Measurements from ENCODE around the gene DNAJC27.

DNAJC27 gene

DNA sequence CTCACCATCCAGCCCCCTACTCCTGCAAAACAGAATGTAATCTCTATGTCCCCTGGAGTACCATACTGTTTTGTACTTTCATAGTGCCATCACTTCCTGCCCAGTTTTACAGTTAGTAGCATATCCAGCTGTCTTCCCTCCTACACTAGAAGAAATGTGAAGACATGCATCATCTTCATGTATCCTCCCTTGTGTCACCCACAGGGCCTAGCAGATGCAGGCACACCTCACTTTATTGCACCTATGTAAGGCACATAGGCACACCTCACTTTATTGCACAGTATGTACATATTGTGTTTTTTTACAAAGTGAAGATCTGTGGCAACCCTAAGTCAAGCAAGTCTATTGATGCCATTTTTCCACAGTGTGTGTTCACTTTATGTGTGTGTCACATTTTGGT is 12.0 kb downstream of the DNAJC27 start:
- Histone ChIP-seq H2BK5ac (ENCODE audit: low read depth, low read length, poor library complexity) (no peak overlapping the region), H3K79me2 (ENCODE audit: control insufficient read depth, insufficient read depth, low read length, poor library complexity) (no peaks in the 10 kb centered on the region), H3K14ac (ENCODE audit: low read length) (no peak overlapping the region), H3K9me3 (ENCODE audit: insufficient read depth, low read depth, low read length) (no peaks in the 10 kb centered on the region), H3K4me1 (ENCODE audit: control insufficient read depth in 1 of 2, insufficient read depth in 2 of 2, low read length in 2 of 2) (no peaks in the 10 kb centered on the region), H2BK12ac (ENCODE audit: low read length) (no peak overlapping the region), H3K4me3 (ENCODE audit: low read depth, low read length) (no peak overlapping the region), H4K91ac (ENCODE audit: low read depth, low read length) (no peak overlapping the region), H3K79me1 (ENCODE audit: low read length) (no peaks in the 10 kb centered on the region), H3K9ac (ENCODE audit: low read length) (no peak overlapping the region), H3K4ac (ENCODE audit: low read depth, low read length) (no peak overlapping the region), H2AK5ac (ENCODE audit: low read length) (no peak overlapping the region), H4K12ac (ENCODE audit: low read depth, low read length) (no peak overlapping the region), H3K4me2 (ENCODE audit: low read length) (no peak overlapping the region), H3K23ac (ENCODE audit: low read length) (no peak overlapping the region), H3K27ac (ENCODE audit: low read depth, low read length) (no peak overlapping the region), H3K36me3 (ENCODE audit: control insufficient read depth in 1 of 2, insufficient read depth in 2 of 2, low read length in 2 of 2) (peaks cover 4 to 8% of the 10 kb centered on the region in 2 experiments), H2AFZ (ENCODE audit: insufficient read depth, low read length, poor library complexity) (no peak overlapping the region), H3K18ac (ENCODE audit: low read length) (no peak overlapping the region), H2BK120ac (ENCODE audit: insufficient read depth, low read length, poor library complexity) (no peak overlapping the region), H4K8ac (ENCODE audit: low read depth, low read length) (no peak overlapping the region), H3K27me3 (ENCODE audit: insufficient read depth, low read length) (no peaks in the 10 kb centered on the region)
- no peak for DNase-seq

GRCh38 chr2:24958411-24958935 is 13.3 kb downstream of the DNAJC27 start:
- H3K4me3 ChIP-seq (ENCODE audit: low read depth, low read length) = no peak overlapping the region
- H3K9ac ChIP-seq (ENCODE audit: low read length) = no peak overlapping the region
- H2BK12ac ChIP-seq (ENCODE audit: low read length) = no peak overlapping the region
- no peak overlapping the region for H2AFZ ChIP-seq (ENCODE audit: insufficient read depth, low read length, poor library complexity)
- no peaks in the 10 kb centered on the region for H3K4me1 ChIP-seq (ENCODE audit: control insufficient read depth in 1 of 2, insufficient read depth in 2 of 2, low read length in 2 of 2)
- no CpG with 5 or more reads among the region's 3 CpGs for WGBS (ENCODE audit: extremely low coverage, insufficient coverage, insufficient read length)
- H3K14ac ChIP-seq (ENCODE audit: low read length) = no peak overlapping the region
- no peak overlapping the region for H3K4ac ChIP-seq (ENCODE audit: low read depth, low read length)
- DNase-seq = no peak
- no peaks in the 10 kb centered on the region for H3K79me1 ChIP-seq (ENCODE audit: low read length)
- no peak overlapping the region for H2BK5ac ChIP-seq (ENCODE audit: low read depth, low read length, poor library complexity)
- no peak overlapping the region for H4K91ac ChIP-seq (ENCODE audit: low read depth, low read length)
- H2AK5ac ChIP-seq (ENCODE audit: low read length) = no peak overlapping the region
- peaks cover 8 to 11% of the 10 kb centered on the region in 2 experiments for H3K36me3 ChIP-seq (ENCODE audit: control insufficient read depth in 1 of 2, insufficient read depth in 2 of 2, low read length in 2 of 2)
- no peak overlapping the region for H3K27ac ChIP-seq (ENCODE audit: low read depth, low read length)
- no peak overlapping the region for H4K8ac ChIP-seq (ENCODE audit: low read depth, low read length)
- no peak overlapping the region for H3K18ac ChIP-seq (ENCODE audit: low read length)
- no peak overlapping the region for H4K12ac ChIP-seq (ENCODE audit: low read depth, low read length)
- no peaks in the 10 kb centered on the region for H3K9me3 ChIP-seq (ENCODE audit: insufficient read depth, low read depth, low read length)
- no peak overlapping the region for H3K4me2 ChIP-seq (ENCODE audit: low read length)
- no peak overlapping the region for H3K23ac ChIP-seq (ENCODE audit: low read length)
- H2BK120ac ChIP-seq (ENCODE audit: insufficient read depth, low read length, poor library complexity) = no peak overlapping the region
- no peaks in the 10 kb centered on the region for H3K79me2 ChIP-seq (ENCODE audit: control insufficient read depth, insufficient read depth, low read length, poor library complexity)
- no peaks in the 10 kb centered on the region for H3K27me3 ChIP-seq (ENCODE audit: insufficient read depth, low read length)

DNA sequence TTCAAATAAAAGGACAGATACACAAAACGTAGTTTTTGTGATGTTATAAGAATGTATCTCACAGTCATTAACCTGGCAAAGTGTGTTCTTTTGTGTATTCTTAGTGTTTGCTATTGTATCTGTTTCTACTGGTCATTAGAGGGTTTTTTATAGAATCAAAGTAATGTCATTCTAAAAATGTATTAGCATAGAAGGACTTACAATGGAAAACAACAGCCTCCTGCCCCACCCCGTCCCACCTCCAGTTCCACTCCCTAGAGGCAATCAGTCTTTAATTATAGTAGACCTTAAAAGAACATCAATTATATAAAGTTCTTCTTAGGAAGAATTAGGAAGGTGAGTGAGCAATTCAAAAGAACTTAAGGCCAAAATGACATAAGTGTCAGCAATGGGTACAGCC is 13.8 kb downstream of the DNAJC27 start:
- WGBS (ENCODE audit: extremely low coverage, insufficient coverage, insufficient read length) = no CpG with 5 or more reads among the region's 2 CpGs
- no peak overlapping the region for H2BK5ac ChIP-seq (ENCODE audit: low read depth, low read length, poor library complexity)
- H4K12ac ChIP-seq (ENCODE audit: low read depth, low read length) = no peak overlapping the region
- no peak overlapping the region for H2BK120ac ChIP-seq (ENCODE audit: insufficient read depth, low read length, poor library complexity)
- H2AFZ ChIP-seq (ENCODE audit: insufficient read depth, low read length, poor library complexity) = no peak overlapping the region
- H3K18ac ChIP-seq (ENCODE audit: low read length) = no peak overlapping the region
- no peak overlapping the region for H3K4me3 ChIP-seq (ENCODE audit: low read depth, low read length)
- no peak overlapping the region for H3K4me2 ChIP-seq (ENCODE audit: low read length)
- H3K9me3 ChIP-seq (ENCODE audit: insufficient read depth, low read depth, low read length) = no peaks in the 10 kb centered on the region
- no peak overlapping the region for H3K9ac ChIP-seq (ENCODE audit: low read length)
- no peak overlapping the region for H4K91ac ChIP-seq (ENCODE audit: low read depth, low read length)
- H3K14ac ChIP-seq (ENCODE audit: low read length) = no peak overlapping the region
- H4K8ac ChIP-seq (ENCODE audit: low read depth, low read length) = no peak overlapping the region
- H2BK12ac ChIP-seq (ENCODE audit: low read length) = no peak overlapping the region
- H3K4ac ChIP-seq (ENCODE audit: low read depth, low read length) = no peak overlapping the region
- DNase-seq = no peak
- H3K36me3 ChIP-seq (ENCODE audit: control insufficient read depth in 1 of 2, insufficient read depth in 2 of 2, low read length in 2 of 2) = peaks cover 8 to 11% of the 10 kb centered on the region in 2 experiments
- H3K79me2 ChIP-seq (ENCODE audit: control insufficient read depth, insufficient read depth, low read length, poor library complexity) = no peaks in the 10 kb centered on the region
- H3K79me1 ChIP-seq (ENCODE audit: low read length) = no peaks in the 10 kb centered on the region
- no peak overlapping the region for H2AK5ac ChIP-seq (ENCODE audit: low read length)
- no peak overlapping the region for H3K27ac ChIP-seq (ENCODE audit: low read depth, low read length)
- no peak overlapping the region for H3K23ac ChIP-seq (ENCODE audit: low read length)
- no peaks in the 10 kb centered on the region for H3K4me1 ChIP-seq (ENCODE audit: control insufficient read depth in 1 of 2, insufficient read depth in 2 of 2, low read length in 2 of 2)
- H3K27me3 ChIP-seq (ENCODE audit: insufficient read depth, low read length) = no peaks in the 10 kb centered on the region

GRCh38 chr2:24957221-24957620 is 14.5 kb downstream of the DNAJC27 start:
- DNase-seq = no peak
- no peaks in the 10 kb centered on the region for H3K27me3 ChIP-seq (ENCODE audit: insufficient read depth, low read length)
- no peak overlapping the region for H3K23ac ChIP-seq (ENCODE audit: low read length)
- H3K27ac ChIP-seq (ENCODE audit: low read depth, low read length) = no peak overlapping the region
- no peak overlapping the region for H4K91ac ChIP-seq (ENCODE audit: low read depth, low read length)
- no peak overlapping the region for H4K8ac ChIP-seq (ENCODE audit: low read depth, low read length)
- no peak overlapping the region for H4K12ac ChIP-seq (ENCODE audit: low read depth, low read length)
- H3K9me3 ChIP-seq (ENCODE audit: insufficient read depth, low read depth, low read length) = no peaks in the 10 kb centered on the region
- no peak overlapping the region for H2AFZ ChIP-seq (ENCODE audit: insufficient read depth, low read length, poor library complexity)
- H3K4ac ChIP-seq (ENCODE audit: low read depth, low read length) = no peak overlapping the region
- H2BK120ac ChIP-seq (ENCODE audit: insufficient read depth, low read length, poor library complexity) = no peak overlapping the region
- WGBS (ENCODE audit: extremely low coverage, insufficient coverage, insufficient read length) = no CpG with 5 or more reads among the region's 1 CpG
- H3K36me3 ChIP-seq (ENCODE audit: control insufficient read depth in 1 of 2, insufficient read depth in 2 of 2, low read length in 2 of 2) = peaks cover 6 to 11% of the 10 kb centered on the region in 2 experiments
- no peak overlapping the region for H2AK5ac ChIP-seq (ENCODE audit: low read length)
- H2BK5ac ChIP-seq (ENCODE audit: low read depth, low read length, poor library complexity) = no peak overlapping the region
- H2BK12ac ChIP-seq (ENCODE audit: low read length) = no peak overlapping the region
- no peak overlapping the region for H3K4me2 ChIP-seq (ENCODE audit: low read length)
- H3K79me2 ChIP-seq (ENCODE audit: control insufficient read depth, insufficient read depth, low read length, poor library complexity) = no peaks in the 10 kb centered on the region
- no peak overlapping the region for H3K9ac ChIP-seq (ENCODE audit: low read length)
- H3K79me1 ChIP-seq (ENCODE audit: low read length) = no peaks in the 10 kb centered on the region
- no peaks in the 10 kb centered on the region for H3K4me1 ChIP-seq (ENCODE audit: control insufficient read depth in 1 of 2, insufficient read depth in 2 of 2, low read length in 2 of 2)
- H3K14ac ChIP-seq (ENCODE audit: low read length) = no peak overlapping the region
- no peak overlapping the region for H3K18ac ChIP-seq (ENCODE audit: low read length)
- no peak overlapping the region for H3K4me3 ChIP-seq (ENCODE audit: low read depth, low read length)

All from trophoblast cell (in vitro differentiated cells and primary cell).